Stimulated activated CD4-positive, alpha-beta T cell treated with anti-CD3 and anti-CD28 coated beads, Interleukin-1b, Interleukin-23, amount 100 ng/mL, for 4 hours (primary cell): Measurements from ENCODE around the gene CCDC78.
A peak's percentile ranks its signal among the peaks of the same experiment; 100 is the strongest.

Source experiments
- DNase-seq, 2 donors: peaks; one replicate each; pipeline ENCODE4 v3.0.0-alpha.2; 2020; ENCODE audit warnings: low read depth in 2 of 2

The CCDC78 gene

GRCh38 chr16:711548-712320 lies 14.5 kb downstream of the CCDC78 start:
- DNase-seq, result peak; percentile 74 to 81

- DNase-seq, result no peak
These were observed 15.2 kb downstream of the CCDC78 start for GRCh38 chr16:711084-711483.

GRCh38 chr16:710500-711075 lies 15.7 kb downstream of the CCDC78 start:
- DNase-seq, result no peak

- no peak for DNase-seq
These were observed 16.4 kb downstream of the CCDC78 start for GRCh38 chr16:709566-710499.

- DNase-seq, result no peak
These were observed 17.3 kb downstream of the CCDC78 start for GRCh38 chr16:708959-709358.

- DNase-seq, result no peak
These were observed 18.2 kb downstream of the CCDC78 start for GRCh38 chr16:708019-708418.

GRCh38 chr16:707062-707538 lies 19.1 kb downstream of the CCDC78 start:
- DNase-seq, result no peak

GRCh38 chr16:706189-707061 lies 19.8 kb downstream of the CCDC78 start:
- DNase-seq, result no peak

- no peak for DNase-seq
These were observed 20.6 kb downstream of the CCDC78 start, which contains the start of gene FBXL16 for GRCh38 chr16:705431-706188. FBXL16 (minus strand) TSS chr16:705801; CDS start chr16:697405, 8,396 bp downstream.

- DNase-seq, result no peak
These were observed 21.5 kb downstream of the CCDC78 start for GRCh38 chr16:704552-705380.

GRCh38 chr16:704047-704446 lies 22.2 kb downstream of the CCDC78 start:
- no peak for DNase-seq

GRCh38 chr16:703406-703805 lies 22.8 kb downstream of the CCDC78 start:
- DNase-seq, result no peak

- no peak for DNase-seq
These were observed 23.9 kb downstream of the CCDC78 start for GRCh38 chr16:702341-702740.

GRCh38 chr16:700684-701584 lies 25.3 kb downstream of the CCDC78 start:
- DNase-seq, result peak in 1 of 2 donors; percentile 50

- DNase-seq, result no peak
These were observed 27.2 kb downstream of the CCDC78 start for GRCh38 chr16:698911-699671.

GRCh38 chr16:695355-696089 lies 30.7 kb downstream of the CCDC78 start:
- DNase-seq, result peak; percentile 66 to 67

- DNase-seq, result no peak
These were observed 31.3 kb downstream of the CCDC78 start for GRCh38 chr16:694863-695354.
